Upper lobe of left lung (tissue), 6 donors: Measurements from ENCODE around the gene CCNY. TPM values are rescaled to one million over a fixed set of nuclear protein-coding genes. Genes with fewer than 3 reads are reported as not detected.

Experiments
- ATAC-seq, 2 donors: fragments of 200-7000 bp; cut with Tn5 transposase; one replicate each; pipeline ENCODE4 v1.9.1; 2022; ENCODE audit warnings: mild to moderate bottlenecking in 2 of 2, moderate library complexity in 2 of 2; ENCODE audit not compliant: low FRiP score in 2 of 2
- DNase-seq, 2 donors: peaks; one replicate each; pipeline ENCODE4 v3.0.0-alpha.2; 2019 to 2020
- H3K27ac ChIP-seq, 4 donors: fragments of 200-600 bp; sonication (generic); one replicate each; pipeline ENCODE4 v1.5.1; 2016 to 2019
- H3K27me3 ChIP-seq, 4 donors: fragments of 200-600 bp; sonication (generic); one replicate each; pipeline ENCODE4 v1.5.1; 2017 to 2019
- H3K36me3 ChIP-seq, 4 donors: fragments of 200-600 bp; sonication (generic); one replicate each; pipeline ENCODE4 v1.5.1; 2016 to 2019
- H3K4me1 ChIP-seq, 4 donors: fragments of 200-600 bp; sonication (generic); one replicate each; pipeline ENCODE4 v1.5.1; 2018 to 2019
- H3K4me3 ChIP-seq, 4 donors: fragments of 200-600 bp; sonication (generic); one replicate each; pipeline ENCODE4 v1.5.1; 2017 to 2019; ENCODE audit warnings: mild to moderate bottlenecking in 2 of 4, moderate library complexity in 1 of 4
- H3K9me3 ChIP-seq, 4 donors: fragments of 200-600 bp; sonication (generic); one replicate each; pipeline ENCODE4 v1.5.1; 2018 to 2019
- CTCF ChIP-seq, 6 experiments: fragments of 450-650 bp in 4 of 6; fragments of 200-600 bp in 2 of 6; sonication (generic) in 2 of 6; IDR thresholded peaks; one replicate each; pipeline ENCODE4 v1.5.1; 2016 to 2019; ENCODE audit warnings: antibody characterized with exemption in 6 of 6
- EP300 ChIP-seq, 4 donors: sonication (generic); formaldehyde crosslinking; IDR thresholded peaks; one replicate each; pipeline ENCODE4 v1.5.1; 2017; ENCODE audit warnings: antibody characterized with exemption in 4 of 4, control low read depth in 2 of 4
- POLR2A ChIP-seq, 4 donors: fragments of 450-650 bp; IDR thresholded peaks; one replicate each; pipeline ENCODE4 v1.5.1; 2016 to 2017; ENCODE audit warnings: antibody characterized with exemption in 4 of 4, mild to moderate bottlenecking in 2 of 4
- POLR2AphosphoS5 ChIP-seq, 2 donors: sonication (generic); formaldehyde crosslinking; IDR thresholded peaks; one replicate each; pipeline ENCODE4 v1.5.1; 2017; ENCODE audit warnings: antibody characterized with exemption in 2 of 2
- WGBS, 2 donors: methylation state at CpG; one replicate each; pipeline ENCODE4 v1.1.5; 2017 to 2018; 5-methylcytosine and 5-hydroxymethylcytosine counted together
- total RNA-seq, 6 donors: library from RNA; depleted of rRNA in 4 of 6; stranded (reverse); fragments of >200 nt in 4 of 6; gene quantifications; one replicate each; pipeline versions ENCODE4 v1.1.0 to v1.2.1, GENCODE V29; 2016 to 2021
- donor health status: DM: no; HTN: no; CAD: no; lungs with moderate emphysema.
- donor health status: DM: no; HTN: yes; CAD: no; lungs with severe emphysema.

CCNY gene
- total RNA-seq, 6 donors from 2014 or later = 22.0 to 80.8 (median 52.5) TPM

- ATAC-seq (no peak), DNase-seq (no peak)
- Histone ChIP-seq H3K27me3 (no peaks in the 10 kb centered on the region), H3K36me3 (peaks cover 0 to 28% (median 6%) of the 10 kb centered on the region in 4 donors), H3K27ac (no peak overlapping the region), H3K4me1 (no peaks in the 10 kb centered on the region), H3K9me3 (no peaks in the 10 kb centered on the region), H3K4me3 (no peak overlapping the region)
- WGBS, 2 donors = 86 to 90% methylated on average over 7 of the region's 7 CpGs
- TF ChIP-seq POLR2AphosphoS5 (IDR thresholded peaks at IDR 0.05) (no peak), EP300 (IDR thresholded peaks at IDR 0.05) (no peak), POLR2A (IDR thresholded peaks at IDR 0.05) (no peak), CTCF (IDR thresholded peaks at IDR 0.05) (no peak)
These were observed 204.2 kb downstream of the CCNY start for GRCh38 chr10:35540296-35541164.

DNA sequence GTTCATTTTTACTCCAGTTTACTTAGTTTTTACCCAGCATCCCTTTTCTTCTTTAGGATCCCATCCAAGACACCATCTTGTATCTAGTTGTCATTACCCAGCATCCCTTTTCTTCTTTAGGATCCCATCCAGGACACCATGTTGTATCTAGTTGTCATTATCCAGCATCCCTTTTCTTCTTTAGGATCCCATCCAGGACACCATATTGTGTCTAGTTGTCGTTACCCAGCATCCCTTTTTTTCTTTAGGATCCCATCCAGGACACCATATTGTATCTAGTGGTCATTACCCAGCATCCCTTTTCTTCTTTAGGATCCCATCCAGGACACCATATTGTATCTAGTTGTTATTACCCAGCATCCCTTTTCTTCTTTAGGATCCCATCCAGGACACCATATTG, 205.4 kb downstream of the CCNY start:
- H3K4me3 ChIP-seq = no peak overlapping the region
- H3K4me1 ChIP-seq = no peaks in the 10 kb centered on the region
- no peaks in the 10 kb centered on the region for H3K27me3 ChIP-seq
- H3K9me3 ChIP-seq = no peaks in the 10 kb centered on the region
- 95 to 98% methylated on average over 1 of the region's 1 CpG for WGBS, 2 donors
- ATAC-seq = no peak
- DNase-seq = no peak
- H3K27ac ChIP-seq = no peak overlapping the region
- TF ChIP-seq POLR2A (IDR thresholded peaks at IDR 0.05) (no peak), EP300 (IDR thresholded peaks at IDR 0.05) (no peak), POLR2AphosphoS5 (IDR thresholded peaks at IDR 0.05) (no peak), CTCF (IDR thresholded peaks at IDR 0.05) (no peak)
- H3K36me3 ChIP-seq = peaks cover 0 to 17% (median 6%) of the 10 kb centered on the region in 4 donors

- Histone ChIP-seq H3K9me3 (no peaks in the 10 kb centered on the region), H3K4me3 (no peak overlapping the region), H3K27ac (no peak overlapping the region), H3K36me3 (peaks cover 0 to 17% (median 7%) of the 10 kb centered on the region in 4 donors), H3K4me1 (no peaks in the 10 kb centered on the region), H3K27me3 (no peaks in the 10 kb centered on the region)
- ATAC-seq = no peak
- TF ChIP-seq EP300 (IDR thresholded peaks at IDR 0.05) (no peak), POLR2AphosphoS5 (IDR thresholded peaks at IDR 0.05) (no peak), POLR2A (IDR thresholded peaks at IDR 0.05) (no peak), CTCF (IDR thresholded peaks at IDR 0.05) (no peak)
- WGBS, 2 donors = 90 to 98% methylated on average over 4 of the region's 4 CpGs
- peak in 1 of 2 donors; percentile 17 for DNase-seq
These were observed 206.0 kb downstream of the CCNY start for GRCh38 chr10:35542303-35542702.

DNA sequence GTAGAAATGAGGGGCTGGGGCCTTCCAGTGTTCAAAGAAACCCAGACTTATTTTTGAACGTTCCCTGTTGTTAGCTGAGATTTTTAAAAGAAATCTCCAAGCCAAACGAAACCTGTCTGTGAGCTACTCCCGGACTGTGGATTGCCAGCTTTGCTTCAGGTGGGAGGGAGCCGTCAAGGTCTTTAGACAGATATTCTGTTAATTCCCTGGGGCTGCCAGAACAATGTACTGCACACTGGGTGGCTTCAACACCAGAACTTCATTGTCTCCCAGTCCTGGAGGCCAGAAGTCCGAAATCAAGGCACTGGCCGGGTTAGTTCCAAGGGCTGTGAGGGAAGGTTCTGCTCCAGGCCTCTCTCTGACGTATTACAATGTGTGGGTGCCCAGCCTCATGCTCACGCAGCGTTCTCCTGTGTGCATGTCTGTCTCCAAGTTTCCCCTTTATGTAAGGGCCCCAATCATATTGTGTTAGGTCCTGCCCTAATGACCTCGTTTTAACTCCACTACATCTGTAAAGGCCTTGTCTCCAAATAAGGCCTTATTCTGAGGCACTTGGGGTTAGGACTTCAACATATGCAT, 208.9 kb downstream of the CCNY start:
- no peak for ATAC-seq
- TF ChIP-seq POLR2A (IDR thresholded peaks at IDR 0.05) = no peak
- no peak for TF ChIP-seq EP300 (IDR thresholded peaks at IDR 0.05)
- TF ChIP-seq CTCF (IDR thresholded peaks at IDR 0.05) = no peak
- no peak for TF ChIP-seq POLR2AphosphoS5 (IDR thresholded peaks at IDR 0.05)
- H3K4me3 ChIP-seq = no peak overlapping the region
- 91 to 93% methylated on average over 9 to 10 of the region's 10 CpGs for WGBS, 2 donors
- H3K27me3 ChIP-seq = no peaks in the 10 kb centered on the region
- no peaks in the 10 kb centered on the region for H3K4me1 ChIP-seq
- peaks cover 0 to 27% (median 15%) of the 10 kb centered on the region in 4 donors for H3K36me3 ChIP-seq
- H3K9me3 ChIP-seq = no peaks in the 10 kb centered on the region
- H3K27ac ChIP-seq = no peak overlapping the region
- no peak for DNase-seq
